ENCODE measurements around the gene ACTMAP.
"Not testable (repeated sequence)": the region's sequence is repeated elsewhere in the genome, so short reads cannot be mapped to it uniquely, and the experiment has no call there.

DNA sequence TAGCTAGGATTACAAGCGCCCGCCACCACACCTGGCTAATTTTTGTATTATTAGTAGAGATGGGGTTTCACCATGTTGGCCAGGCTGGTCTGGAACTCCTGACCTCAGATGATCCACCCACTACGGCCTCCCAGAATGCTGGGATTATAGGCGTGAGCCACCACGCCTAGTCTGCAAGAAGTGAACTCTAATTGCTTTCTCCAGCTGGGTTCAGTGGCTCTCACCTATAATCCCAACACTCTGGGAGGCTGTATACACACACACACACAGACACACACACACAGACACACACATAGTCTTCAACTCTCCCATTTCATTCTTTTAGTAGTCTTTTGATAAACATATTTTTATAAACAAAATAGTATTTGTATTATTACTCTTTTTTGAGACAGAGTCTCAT lies 20.2 kb downstream of the ACTMAP start:
- TF ChIP-seq, protein P1, sequence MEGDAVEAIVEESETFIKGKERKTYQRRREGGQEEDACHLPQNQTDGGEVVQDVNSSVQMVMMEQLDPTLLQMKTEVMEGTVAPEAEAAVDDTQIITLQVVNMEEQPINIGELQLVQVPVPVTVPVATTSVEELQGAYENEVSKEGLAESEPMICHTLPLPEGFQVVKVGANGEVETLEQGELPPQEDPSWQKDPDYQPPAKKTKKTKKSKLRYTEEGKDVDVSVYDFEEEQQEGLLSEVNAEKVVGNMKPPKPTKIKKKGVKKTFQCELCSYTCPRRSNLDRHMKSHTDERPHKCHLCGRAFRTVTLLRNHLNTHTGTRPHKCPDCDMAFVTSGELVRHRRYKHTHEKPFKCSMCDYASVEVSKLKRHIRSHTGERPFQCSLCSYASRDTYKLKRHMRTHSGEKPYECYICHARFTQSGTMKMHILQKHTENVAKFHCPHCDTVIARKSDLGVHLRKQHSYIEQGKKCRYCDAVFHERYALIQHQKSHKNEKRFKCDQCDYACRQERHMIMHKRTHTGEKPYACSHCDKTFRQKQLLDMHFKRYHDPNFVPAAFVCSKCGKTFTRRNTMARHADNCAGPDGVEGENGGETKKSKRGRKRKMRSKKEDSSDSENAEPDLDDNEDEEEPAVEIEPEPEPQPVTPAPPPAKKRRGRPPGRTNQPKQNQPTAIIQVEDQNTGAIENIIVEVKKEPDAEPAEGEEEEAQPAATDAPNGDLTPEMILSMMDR (IDR thresholded peaks at IDR 0.05), result not testable (repeated sequence)
- TF ChIP-seq POLR2A (IDR thresholded peaks at IDR 0.05), result not testable (repeated sequence)
